HFF-Myc (cell line): Measurements from ENCODE around the gene PRKAR1B.

Experiments used
- DNase-seq: peaks from one replicate; pipeline ENCODE4 v3.0.0-alpha.2; 2011; ENCODE audit warnings: low read depth; ENCODE audit errors: extremely low read depth
- H3K4me3 ChIP-seq: replicated peaks from 2 replicates; pipeline ENCODE4 v1.5.1; 2011; ENCODE audit warnings: low read depth, mild to moderate bottlenecking, control low read depth, low read length
- TF ChIP-seq, protein P1 (sequence below): IDR thresholded peaks from 2 replicates; pipeline ENCODE4 v1.5.1; 2012; ENCODE audit warnings: mild to moderate bottlenecking, low read depth, low read length, control low read depth; ENCODE audit errors: missing control alignments

The PRKAR1B gene

DNA sequence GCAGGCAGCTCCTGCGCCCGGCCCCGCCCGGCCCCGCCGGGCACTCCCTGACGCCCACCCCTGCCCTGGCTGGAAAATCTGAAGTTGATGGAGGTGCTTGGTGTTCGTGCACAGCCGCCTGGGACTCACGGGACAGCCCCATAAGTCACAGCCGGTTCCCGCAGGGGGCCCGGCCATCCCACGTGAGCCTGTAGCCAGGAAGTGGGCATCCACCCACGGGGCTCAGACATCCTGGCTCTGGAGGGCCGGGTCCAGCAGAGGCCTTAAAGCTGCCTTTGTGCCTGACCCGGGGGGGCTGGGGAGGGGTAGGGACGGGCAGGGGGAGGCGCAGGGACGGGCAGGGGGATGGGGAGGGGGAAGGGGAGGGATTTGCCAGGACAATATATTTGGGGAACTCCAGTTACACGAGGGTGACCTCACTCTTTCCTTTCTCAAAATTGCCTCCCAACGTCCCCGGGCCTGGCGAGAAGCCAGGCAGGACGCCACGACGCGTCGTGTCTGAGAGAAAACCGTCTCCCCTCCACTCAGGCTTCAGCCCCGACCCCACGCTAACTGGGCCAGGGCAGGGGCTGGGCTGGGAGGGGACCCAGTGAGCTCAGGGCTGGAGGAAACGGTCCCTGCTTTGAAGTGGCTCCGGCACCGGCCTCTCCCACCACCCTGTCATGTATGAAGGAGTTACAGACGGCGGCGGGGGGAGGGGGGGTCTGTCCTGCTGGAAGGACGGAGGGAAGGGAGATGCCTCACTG lies 125.3 kb downstream of the PRKAR1B start:
- H3K4me3 ChIP-seq: no peak overlapping the region
- TF ChIP-seq, protein P1, sequence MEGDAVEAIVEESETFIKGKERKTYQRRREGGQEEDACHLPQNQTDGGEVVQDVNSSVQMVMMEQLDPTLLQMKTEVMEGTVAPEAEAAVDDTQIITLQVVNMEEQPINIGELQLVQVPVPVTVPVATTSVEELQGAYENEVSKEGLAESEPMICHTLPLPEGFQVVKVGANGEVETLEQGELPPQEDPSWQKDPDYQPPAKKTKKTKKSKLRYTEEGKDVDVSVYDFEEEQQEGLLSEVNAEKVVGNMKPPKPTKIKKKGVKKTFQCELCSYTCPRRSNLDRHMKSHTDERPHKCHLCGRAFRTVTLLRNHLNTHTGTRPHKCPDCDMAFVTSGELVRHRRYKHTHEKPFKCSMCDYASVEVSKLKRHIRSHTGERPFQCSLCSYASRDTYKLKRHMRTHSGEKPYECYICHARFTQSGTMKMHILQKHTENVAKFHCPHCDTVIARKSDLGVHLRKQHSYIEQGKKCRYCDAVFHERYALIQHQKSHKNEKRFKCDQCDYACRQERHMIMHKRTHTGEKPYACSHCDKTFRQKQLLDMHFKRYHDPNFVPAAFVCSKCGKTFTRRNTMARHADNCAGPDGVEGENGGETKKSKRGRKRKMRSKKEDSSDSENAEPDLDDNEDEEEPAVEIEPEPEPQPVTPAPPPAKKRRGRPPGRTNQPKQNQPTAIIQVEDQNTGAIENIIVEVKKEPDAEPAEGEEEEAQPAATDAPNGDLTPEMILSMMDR: no peak
- DNase-seq: no peak

DNA sequence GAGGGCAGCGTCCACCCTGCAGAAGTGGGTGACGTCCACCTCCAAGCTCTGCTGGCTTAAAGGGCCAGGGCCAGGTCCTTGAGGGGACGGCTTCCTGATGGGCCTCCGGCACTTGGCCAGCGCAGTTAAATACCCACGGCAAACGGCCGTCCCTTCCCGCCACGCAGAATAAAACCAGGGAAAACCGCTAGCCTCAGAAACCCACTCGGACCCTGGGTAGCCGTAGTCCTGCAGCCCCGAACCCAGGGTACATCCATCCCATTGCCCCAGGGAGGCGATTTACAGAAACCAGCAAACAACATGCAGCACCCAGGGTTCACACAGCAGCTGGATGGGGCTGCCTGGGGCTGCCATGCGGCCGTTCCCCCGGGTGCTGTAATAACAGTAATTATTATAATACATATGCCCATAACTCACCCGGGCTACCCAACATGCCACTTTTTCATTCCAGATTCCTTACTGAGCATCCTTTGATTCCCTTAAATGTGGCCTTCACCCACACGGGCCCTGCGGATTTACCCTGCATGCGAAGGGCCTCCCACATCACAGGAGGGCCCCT lies 126.0 kb downstream of the PRKAR1B start:
- TF ChIP-seq, protein P1: no peak
- no peak overlapping the region for H3K4me3 ChIP-seq
- no peak for DNase-seq

DNA sequence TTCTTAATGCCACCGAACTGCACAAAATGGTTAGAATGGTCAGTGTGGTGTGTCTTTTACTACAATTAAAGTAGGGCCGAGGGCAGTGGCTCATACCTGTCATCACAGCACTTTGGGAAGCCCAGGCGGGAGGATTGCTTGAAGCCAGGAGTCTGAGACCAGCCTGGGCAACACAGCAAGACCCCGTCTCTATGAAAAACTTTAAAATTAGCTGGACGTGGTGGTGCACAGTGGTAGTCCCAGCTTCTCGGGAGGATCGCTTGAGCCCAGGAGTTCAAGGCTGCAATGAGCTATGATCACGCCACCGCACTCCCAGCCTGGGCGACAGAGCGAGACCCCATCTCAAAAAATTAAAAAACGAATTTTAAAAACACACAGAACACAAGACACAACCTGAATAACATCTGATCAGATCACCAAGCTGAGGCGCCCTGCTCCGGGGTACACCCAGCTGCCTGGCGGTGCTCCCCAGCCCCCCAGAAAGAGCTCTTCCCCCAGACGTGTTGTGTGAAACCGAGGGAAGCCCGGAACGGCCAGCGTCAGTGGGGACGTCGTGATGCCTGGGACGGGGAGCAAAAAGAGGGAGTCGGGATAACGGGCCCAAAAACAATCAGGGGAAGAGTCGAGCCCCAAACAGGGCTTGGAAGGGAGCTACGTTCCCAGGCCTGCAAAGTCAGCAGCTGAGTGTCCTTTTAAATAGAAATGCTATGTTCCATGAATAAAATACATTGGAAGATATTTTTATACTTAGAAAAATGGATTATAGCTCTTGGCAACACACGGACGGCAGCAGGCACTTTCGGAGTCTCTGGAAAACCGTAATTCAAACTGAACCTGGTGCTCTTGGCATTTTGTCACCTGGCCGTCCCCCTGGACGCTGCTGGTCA lies 126.7 kb downstream of the PRKAR1B start:
- DNase-seq: no peak
- no peak overlapping the region for H3K4me3 ChIP-seq
- TF ChIP-seq, protein P1: no peak

DNA sequence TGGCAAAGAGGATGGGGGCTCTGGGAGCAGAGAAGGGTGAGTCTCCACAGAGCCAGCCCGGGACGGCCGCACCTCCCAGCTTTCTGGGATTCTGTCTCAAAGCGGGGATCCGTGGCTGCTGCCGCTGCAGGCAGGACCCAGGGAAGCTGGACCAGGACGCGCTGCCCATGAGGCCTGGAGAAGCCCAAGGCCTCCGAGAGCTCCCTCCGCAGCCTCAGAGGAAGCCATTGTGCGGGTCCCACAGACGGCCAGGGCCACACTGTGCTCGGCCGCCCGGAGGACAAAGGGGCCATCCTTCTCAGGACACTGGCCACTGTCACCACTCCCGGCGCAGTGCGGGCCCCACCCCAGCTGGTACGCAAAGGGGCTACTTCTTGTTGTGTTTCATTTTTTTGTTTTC lies 128.2 kb downstream of the PRKAR1B start:
- no peak for DNase-seq
- TF ChIP-seq, protein P1: no peak
- H3K4me3 ChIP-seq: no peak overlapping the region

DNA sequence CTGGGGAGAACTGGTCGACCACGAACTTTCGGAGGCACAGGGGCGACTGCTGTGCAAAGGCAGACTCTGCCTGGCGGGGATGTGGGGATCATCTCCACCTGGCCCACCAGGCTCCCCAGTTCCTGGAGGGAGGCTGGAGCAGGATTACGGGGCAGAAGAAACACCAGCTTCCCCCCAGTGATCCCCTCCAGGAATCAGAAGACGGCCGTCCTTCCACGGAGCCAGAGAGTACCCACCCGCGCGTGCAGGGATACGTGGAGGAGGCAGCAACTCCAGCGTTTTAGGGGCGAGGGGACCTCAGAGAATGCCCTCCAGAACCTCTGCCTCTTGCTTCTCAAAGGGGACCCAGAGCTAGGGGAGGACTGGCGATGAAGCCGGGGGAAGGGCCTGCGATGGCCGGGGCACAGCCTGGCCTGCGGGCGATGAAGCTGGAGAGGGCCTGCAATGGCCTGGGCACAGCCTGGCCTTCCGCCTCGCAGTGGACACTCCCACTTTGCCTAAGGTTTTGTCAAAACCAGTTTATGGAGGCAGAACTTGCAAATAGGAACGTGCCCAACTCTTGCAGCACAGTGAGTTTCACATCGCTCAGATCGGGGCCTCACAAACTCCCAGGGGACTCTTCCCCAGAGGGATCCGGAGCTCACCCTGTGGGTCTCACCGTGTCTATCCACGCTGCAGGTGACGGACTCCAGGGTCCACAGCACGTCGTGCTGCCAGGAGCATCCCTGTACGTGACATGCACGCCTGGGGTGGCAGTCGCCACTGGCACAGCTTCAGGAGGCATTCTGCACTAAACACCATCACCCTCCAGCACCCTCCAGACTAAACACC lies 129.5 kb downstream of the PRKAR1B start:
- DNase-seq: no peak
- TF ChIP-seq, protein P1: no peak
- no peak overlapping the region for H3K4me3 ChIP-seq

DNA sequence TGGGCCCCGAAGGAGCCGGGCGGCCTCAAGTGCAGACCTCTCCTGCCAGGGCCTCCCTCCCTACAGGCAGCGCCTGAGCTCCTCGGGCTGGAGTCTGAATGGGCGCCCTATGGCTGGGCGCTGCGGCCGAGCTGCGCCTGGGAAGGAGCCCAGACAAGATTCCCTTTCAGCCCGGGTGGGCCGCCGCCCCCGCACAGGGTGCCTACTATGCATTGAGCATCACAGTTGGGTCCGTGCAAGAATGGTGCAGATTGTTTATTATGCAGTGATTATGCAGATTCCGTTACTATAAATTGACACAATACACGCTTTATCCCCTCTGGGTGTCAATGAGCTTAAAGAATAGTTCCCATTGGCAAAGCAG lies 130.3 kb downstream of the PRKAR1B start:
- DNase-seq: no peak
- TF ChIP-seq, protein P1: no peak
- no peak overlapping the region for H3K4me3 ChIP-seq
